OCI-LY3 (cell line): ENCODE measurements around the gene RPL12.

Source experiments
- H2AFZ ChIP-seq: fragments of 200-600, 300-600 bp; shearing (Covaris generic); 2 replicates; pipeline ENCODE4 v1.6.0; 2014; ENCODE audit warnings: antibody characterized with exemption, low read depth, low read length
- H3K27ac ChIP-seq: fragments of 200-600, 300-600 bp; sonication (generic); 2 replicates; pipeline ENCODE4 v1.5.1; 2014; ENCODE audit warnings: mild to moderate bottlenecking, low read length, moderate library complexity, mixed read lengths
- H3K27me3 ChIP-seq: fragments of 200-600, 300-600 bp; sonication (generic); 2 replicates; pipeline ENCODE4 v1.6.1; 2014; ENCODE audit warnings: low read depth, low read length, mixed read lengths
- H3K36me3 ChIP-seq: fragments of 200-600, 300-600 bp; sonication (generic); replicated peaks from 2 replicates; pipeline ENCODE3; 2014; ENCODE audit warnings: low read depth, low read length, mixed read lengths
- H3K4me1 ChIP-seq: fragments of 300-600, 200-600 bp; sonication (generic); 2 replicates; pipeline ENCODE4 v1.6.1; 2014; ENCODE audit warnings: low read length, mixed read lengths
- H3K4me2 ChIP-seq: fragments of 200-600, 300-600 bp; sonication (generic); 2 replicates; pipeline ENCODE4 v1.6.1; 2014; ENCODE audit warnings: low read length, mixed read lengths
- H3K4me3 ChIP-seq: fragments of 300-600, 200-600 bp; sonication (generic); 2 replicates; pipeline ENCODE4 v1.5.1; 2014; ENCODE audit warnings: antibody characterized with exemption, mild to moderate bottlenecking, low read length, moderate library complexity
- H3K79me2 ChIP-seq: fragments of 300-600, 200-600 bp; shearing (Covaris generic); 2 replicates; pipeline ENCODE4 v1.6.1; 2014; ENCODE audit warnings: mild to moderate bottlenecking, low read length, mixed read lengths
- H3K9ac ChIP-seq: fragments of 300-600, 200-600 bp; shearing (Covaris generic); 2 replicates; pipeline ENCODE4 v1.6.0; 2014; ENCODE audit warnings: mild to moderate bottlenecking, low read length, moderate library complexity
- H3K9me3 ChIP-seq: fragments of 200-600, 300-600 bp; shearing (Covaris generic); 2 replicates; pipeline ENCODE4 v1.6.1; 2014; ENCODE audit warnings: low read length, mixed read lengths; ENCODE audit not compliant: insufficient read depth
- H4K20me1 ChIP-seq: fragments of 200-600, 300-600 bp; sonication (generic); 2 replicates; pipeline ENCODE4 v1.6.1; 2016; ENCODE audit warnings: low read length, mixed read lengths; ENCODE audit not compliant: insufficient read depth
- EZH2phosphoT487 ChIP-seq: fragments of 200-600 bp; shearing (Covaris generic); IDR thresholded peaks from 2 replicates; pipeline ENCODE4 v1.6.1; 2018; ENCODE audit warnings: antibody characterized with exemption, mixed run types, low read depth
- TF ChIP-seq, protein P1 (sequence below): fragments of 200-600, 300-600 bp; sonication (generic); IDR thresholded peaks from 2 replicates; pipeline ENCODE4 v1.5.1; 2014; ENCODE audit warnings: antibody characterized with exemption, low read length, low read depth

Gene RPL12

DNA sequence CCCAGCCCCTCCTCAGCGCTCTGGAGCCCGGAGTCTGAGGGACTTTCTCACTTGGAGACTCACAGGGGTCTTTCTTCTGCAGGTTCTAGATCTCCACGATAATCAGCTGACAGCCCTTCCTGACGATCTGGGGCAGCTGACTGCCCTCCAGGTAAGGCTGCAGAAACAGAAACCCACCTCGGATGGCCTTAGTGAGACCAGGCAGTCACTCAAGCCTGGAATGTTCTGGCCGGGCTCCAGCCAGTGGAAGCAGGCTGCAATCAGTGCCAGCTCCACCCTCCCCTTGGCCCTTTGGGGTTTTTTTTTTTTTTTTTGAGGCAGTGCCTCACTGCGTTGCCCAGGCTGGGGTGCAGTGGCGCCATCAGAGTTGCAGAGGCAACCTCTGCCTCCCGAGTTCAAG, 7.7 kb upstream of the RPL12 start:
- Histone ChIP-seq H3K4me3 (no peak overlapping the region), H3K79me2 (no peaks in the 10 kb centered on the region), H3K27me3 (no peaks in the 10 kb centered on the region), H3K9me3 (no peaks in the 10 kb centered on the region), H3K9ac (no peak overlapping the region), H3K36me3 (peaks cover 18% of the 10 kb centered on the region), H2AFZ (no peak overlapping the region), H3K4me2 (no peak overlapping the region), H3K27ac (no peak overlapping the region), H3K4me1 (peaks cover 19% of the 10 kb centered on the region), H4K20me1 (no peaks in the 10 kb centered on the region)
- TF ChIP-seq EZH2phosphoT487 = no peak
- TF ChIP-seq, protein P1, sequence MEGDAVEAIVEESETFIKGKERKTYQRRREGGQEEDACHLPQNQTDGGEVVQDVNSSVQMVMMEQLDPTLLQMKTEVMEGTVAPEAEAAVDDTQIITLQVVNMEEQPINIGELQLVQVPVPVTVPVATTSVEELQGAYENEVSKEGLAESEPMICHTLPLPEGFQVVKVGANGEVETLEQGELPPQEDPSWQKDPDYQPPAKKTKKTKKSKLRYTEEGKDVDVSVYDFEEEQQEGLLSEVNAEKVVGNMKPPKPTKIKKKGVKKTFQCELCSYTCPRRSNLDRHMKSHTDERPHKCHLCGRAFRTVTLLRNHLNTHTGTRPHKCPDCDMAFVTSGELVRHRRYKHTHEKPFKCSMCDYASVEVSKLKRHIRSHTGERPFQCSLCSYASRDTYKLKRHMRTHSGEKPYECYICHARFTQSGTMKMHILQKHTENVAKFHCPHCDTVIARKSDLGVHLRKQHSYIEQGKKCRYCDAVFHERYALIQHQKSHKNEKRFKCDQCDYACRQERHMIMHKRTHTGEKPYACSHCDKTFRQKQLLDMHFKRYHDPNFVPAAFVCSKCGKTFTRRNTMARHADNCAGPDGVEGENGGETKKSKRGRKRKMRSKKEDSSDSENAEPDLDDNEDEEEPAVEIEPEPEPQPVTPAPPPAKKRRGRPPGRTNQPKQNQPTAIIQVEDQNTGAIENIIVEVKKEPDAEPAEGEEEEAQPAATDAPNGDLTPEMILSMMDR = no peak

DNA sequence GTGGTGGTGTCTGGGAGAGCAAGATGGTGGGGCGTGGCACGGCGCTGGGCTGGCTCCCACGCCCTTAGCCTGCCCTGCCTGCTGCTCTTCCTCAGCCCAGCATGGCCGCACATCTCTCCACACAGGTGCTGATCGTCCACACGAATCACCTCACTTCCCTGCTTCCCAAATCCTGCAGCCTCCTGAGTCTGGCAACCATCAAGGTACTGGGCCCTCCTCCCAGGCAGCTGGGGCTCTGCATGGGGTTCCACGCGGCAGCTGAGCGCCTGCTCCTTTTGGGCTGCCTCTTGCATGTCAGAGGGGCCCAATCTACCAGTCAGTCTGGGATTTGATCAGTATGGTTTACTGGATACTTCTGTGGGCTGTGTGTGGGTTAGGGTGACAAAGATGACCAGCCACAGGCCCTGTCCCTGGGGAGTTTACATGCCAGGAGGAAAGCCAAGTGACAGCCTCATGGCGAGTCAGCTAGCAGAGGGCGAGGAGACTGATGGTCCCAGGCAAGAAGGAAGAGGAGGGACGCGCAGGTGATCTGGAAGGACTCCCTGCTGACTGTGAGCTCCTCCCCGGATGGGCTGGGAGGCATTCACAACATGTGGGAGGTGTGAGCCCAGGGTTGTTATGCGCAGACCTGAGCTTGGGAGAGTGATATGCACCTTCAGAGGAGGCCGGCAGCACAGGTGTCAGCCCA, 6.1 kb upstream of the RPL12 start:
- Histone ChIP-seq H3K9me3 (no peaks in the 10 kb centered on the region), H3K27ac (no peak overlapping the region), H3K9ac (no peak overlapping the region), H3K36me3 (peaks cover 16% of the 10 kb centered on the region), H3K4me2 (no peak overlapping the region), H3K4me3 (no peak overlapping the region), H3K79me2 (peaks cover 5% of the 10 kb centered on the region), H3K4me1 (peaks cover 23% of the 10 kb centered on the region), H4K20me1 (no peaks in the 10 kb centered on the region), H2AFZ (no peak overlapping the region), H3K27me3 (no peaks in the 10 kb centered on the region)
- TF ChIP-seq EZH2phosphoT487 = no peak
- TF ChIP-seq, protein P1 = no peak

DNA sequence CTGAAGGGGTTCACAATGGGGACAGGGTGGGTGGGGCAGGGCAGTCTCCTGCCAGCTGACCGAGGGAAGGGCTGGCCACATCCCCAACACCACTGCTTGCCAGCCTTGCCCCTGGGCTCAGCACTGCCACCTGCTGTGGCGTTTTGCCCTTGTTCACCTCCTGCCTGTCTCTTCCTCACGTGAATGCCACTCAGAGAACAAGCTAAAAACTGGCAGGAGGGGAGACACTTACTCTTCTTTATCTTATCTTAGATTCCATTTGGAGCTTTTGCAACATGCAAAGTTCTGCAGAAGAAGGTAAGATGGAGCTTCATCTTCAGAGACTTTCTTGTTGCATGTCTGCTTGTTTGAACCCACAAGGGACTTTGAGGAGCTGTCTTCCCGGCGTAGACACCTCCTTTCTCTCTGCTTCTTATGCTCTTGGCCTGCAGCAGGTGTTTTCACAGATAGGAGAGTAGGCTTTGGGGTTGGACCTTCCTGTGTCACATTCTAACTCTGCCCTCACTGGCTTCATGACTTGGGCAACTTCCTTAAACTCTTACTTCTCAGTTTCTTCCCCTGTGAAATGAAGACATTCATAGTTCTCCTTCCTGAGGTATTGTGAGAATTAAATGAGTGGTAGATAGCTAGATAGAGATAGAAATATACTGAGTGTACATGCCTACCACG, 4.3 kb upstream of the RPL12 start:
- H3K4me3 ChIP-seq = peak overlapping the region; percentile 60

DNA sequence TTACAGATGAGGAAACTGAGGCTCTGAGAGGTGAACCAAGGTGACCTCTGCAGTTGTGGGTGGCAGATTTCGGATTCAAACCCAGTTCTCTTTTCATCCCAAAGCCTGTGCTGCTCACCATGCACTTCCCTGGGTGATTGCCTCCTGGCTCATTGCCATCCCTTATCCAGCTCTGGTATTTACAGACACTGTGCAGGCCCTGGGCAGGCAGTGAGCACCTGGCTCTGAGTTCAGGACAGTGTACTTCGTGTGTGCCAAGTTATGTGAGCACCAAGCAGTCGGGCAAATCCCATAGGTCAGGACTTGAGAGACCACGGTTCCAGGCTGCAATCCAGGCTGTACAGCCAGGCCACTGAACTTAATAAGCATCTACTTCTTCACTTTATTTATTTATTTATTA, 1.5 kb upstream of the RPL12 start:
- no peak for TF ChIP-seq EZH2phosphoT487
- TF ChIP-seq, protein P1 = no peak
- Histone ChIP-seq H3K4me3 (peak overlapping the region; percentile 90), H4K20me1 (peaks cover 30% of the 10 kb centered on the region), H3K9me3 (no peaks in the 10 kb centered on the region), H3K79me2 (peaks cover 51% of the 10 kb centered on the region), H2AFZ (no peak overlapping the region), H3K4me1 (peaks cover 37% of the 10 kb centered on the region), H3K27me3 (no peaks in the 10 kb centered on the region), H3K27ac (no peak overlapping the region), H3K36me3 (peaks cover 38% of the 10 kb centered on the region), H3K9ac (peak overlapping the region; percentile 96; the same call in 1 of the 2 replicates), H3K4me2 (peak overlapping the region; percentile 79)

More for the DNA sequence above, 4.3 kb upstream of the RPL12 start:
- peaks cover 2% of the 10 kb centered on the region; the same call in 1 of the 2 replicates for H4K20me1 ChIP-seq
- H3K9ac ChIP-seq = peak overlapping the region; percentile 36
- H2AFZ ChIP-seq = peak overlapping the region; percentile 42; the same call in 1 of the 2 replicates
- H3K27me3 ChIP-seq = no peaks in the 10 kb centered on the region
- peaks cover 25% of the 10 kb centered on the region for H3K4me1 ChIP-seq
- peaks cover 13% of the 10 kb centered on the region for H3K36me3 ChIP-seq
- peak overlapping the region; percentile 80 for H3K4me2 ChIP-seq
- peak overlapping the region; percentile 81 for H3K27ac ChIP-seq
- TF ChIP-seq EZH2phosphoT487 = no peak
- TF ChIP-seq, protein P1 = peak; percentile 54
- no peaks in the 10 kb centered on the region for H3K9me3 ChIP-seq
- peaks cover 23% of the 10 kb centered on the region for H3K79me2 ChIP-seq
